Astrocyte (in vitro differentiated cells and primary cell): Measurements from ENCODE around the gene OR6J1.
"Not testable (repeated sequence)": the region's sequence is repeated elsewhere in the genome, so short reads cannot be mapped to it uniquely, and the experiment has no call there.

Experiments
- EZH2 ChIP-seq: IDR thresholded peaks from 2 replicates; pipeline ENCODE4 v1.6.1; 2012; ENCODE audit warnings: mild to moderate bottlenecking, low read length, inconsistent platforms; ENCODE audit not compliant: insufficient read depth
- TF ChIP-seq, protein P1 (sequence below): IDR thresholded peaks from 2 replicates; pipeline ENCODE4 v1.5.1; 2011; ENCODE audit warnings: low read depth, mild to moderate bottlenecking, inconsistent platforms, low read length, moderate library complexity; ENCODE audit not compliant: insufficient read depth

DNA sequence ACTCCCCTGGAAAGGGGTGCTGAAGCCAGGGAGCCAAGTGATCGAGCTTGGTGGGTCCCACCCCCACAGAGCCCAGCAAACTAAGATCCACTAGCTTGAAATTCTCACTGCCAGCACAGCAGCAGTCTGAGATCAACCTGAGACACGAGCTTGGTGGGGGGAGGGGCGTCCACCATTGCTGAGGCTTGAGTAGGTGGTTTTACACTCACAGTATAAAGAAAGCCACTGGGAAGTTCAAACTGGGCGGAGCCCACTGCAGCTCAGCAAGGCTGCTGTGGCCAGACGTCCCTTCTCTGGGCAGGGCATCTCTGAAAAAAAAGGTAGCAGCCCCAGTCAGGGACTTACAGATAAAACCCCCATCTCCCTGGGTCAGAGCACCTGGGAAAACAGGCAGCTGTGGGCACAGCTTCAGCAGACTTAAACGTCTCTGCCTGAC is 42.0 kb upstream of the OR6J1 start:
- TF ChIP-seq, protein P1, sequence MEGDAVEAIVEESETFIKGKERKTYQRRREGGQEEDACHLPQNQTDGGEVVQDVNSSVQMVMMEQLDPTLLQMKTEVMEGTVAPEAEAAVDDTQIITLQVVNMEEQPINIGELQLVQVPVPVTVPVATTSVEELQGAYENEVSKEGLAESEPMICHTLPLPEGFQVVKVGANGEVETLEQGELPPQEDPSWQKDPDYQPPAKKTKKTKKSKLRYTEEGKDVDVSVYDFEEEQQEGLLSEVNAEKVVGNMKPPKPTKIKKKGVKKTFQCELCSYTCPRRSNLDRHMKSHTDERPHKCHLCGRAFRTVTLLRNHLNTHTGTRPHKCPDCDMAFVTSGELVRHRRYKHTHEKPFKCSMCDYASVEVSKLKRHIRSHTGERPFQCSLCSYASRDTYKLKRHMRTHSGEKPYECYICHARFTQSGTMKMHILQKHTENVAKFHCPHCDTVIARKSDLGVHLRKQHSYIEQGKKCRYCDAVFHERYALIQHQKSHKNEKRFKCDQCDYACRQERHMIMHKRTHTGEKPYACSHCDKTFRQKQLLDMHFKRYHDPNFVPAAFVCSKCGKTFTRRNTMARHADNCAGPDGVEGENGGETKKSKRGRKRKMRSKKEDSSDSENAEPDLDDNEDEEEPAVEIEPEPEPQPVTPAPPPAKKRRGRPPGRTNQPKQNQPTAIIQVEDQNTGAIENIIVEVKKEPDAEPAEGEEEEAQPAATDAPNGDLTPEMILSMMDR = not testable (repeated sequence)
- TF ChIP-seq EZH2 = not testable (repeated sequence)
